Subcutaneous adipose tissue (tissue), 4 donors: Measurements from ENCODE around the gene CHST6. TPM values are rescaled to one million over a fixed set of nuclear protein-coding genes. Genes with fewer than 3 reads are reported as not detected.

Experiments
- total RNA-seq, 4 donors: library from RNA; depleted of rRNA; stranded (reverse); fragments of >200 nt; gene quantifications; one replicate each; pipeline ENCODE4 v1.1.0, GENCODE V29; 2016
- TF ChIP-seq, protein P1 (sequence below): fragments of 450-650 bp; IDR thresholded peaks from one replicate; pipeline ENCODE4 v1.5.1; 2016; ENCODE audit warnings: low read depth, mild to moderate bottlenecking, control low read depth, antibody characterized with exemption, moderate library complexity

The CHST6 gene
- total RNA-seq, 4 donors from 2014 or later = not detected

DNA sequence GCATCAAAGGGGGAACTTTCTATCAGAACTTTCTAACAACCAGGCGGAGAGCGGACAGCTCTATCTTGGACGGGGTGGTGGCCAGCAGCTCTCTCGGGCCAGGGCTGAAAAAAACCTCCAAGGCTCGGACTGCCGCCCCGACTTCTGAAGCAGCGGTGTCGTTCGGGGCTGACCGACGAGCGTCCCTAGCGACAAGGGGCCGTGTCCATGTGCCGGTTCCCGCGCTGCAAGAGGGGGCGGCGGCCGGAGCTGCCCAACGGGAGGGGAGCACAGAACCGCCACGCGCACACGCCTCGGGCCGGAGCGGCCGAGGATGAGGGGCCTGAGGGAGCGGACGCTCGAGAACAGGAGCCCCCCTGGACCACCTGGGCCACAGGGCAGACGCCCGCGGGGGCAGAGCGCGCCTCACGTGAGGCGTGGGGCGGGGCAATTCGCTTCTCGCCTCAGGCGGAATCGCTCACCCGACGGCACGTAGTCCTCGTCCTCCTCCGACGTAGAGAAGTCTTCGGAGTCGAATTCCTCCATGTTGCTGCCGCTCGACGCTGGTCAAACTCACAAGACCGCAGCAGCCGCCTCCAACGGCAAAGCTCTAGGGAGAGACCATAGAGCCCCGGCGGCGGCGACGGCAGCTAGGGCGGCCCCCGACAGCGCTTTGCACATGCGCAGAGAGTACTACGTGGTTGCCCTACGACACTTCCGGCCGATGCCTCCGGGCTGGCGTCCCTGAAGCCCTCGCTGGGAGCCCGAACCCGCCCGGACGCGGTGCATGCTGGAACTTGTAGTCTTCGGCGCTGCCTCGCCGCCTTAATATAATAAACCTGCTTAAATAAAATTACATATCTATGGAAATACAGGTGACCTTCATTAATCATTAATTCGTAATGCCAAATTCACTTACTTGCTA is 62.2 kb downstream of the CHST6 start, which contains the start of gene CFDP1:
CFDP1 (minus strand) TSS at position 676 of the 904 bp plus-strand sequence; CDS start at position 525, 151 bp downstream.
- TF ChIP-seq, protein P1, sequence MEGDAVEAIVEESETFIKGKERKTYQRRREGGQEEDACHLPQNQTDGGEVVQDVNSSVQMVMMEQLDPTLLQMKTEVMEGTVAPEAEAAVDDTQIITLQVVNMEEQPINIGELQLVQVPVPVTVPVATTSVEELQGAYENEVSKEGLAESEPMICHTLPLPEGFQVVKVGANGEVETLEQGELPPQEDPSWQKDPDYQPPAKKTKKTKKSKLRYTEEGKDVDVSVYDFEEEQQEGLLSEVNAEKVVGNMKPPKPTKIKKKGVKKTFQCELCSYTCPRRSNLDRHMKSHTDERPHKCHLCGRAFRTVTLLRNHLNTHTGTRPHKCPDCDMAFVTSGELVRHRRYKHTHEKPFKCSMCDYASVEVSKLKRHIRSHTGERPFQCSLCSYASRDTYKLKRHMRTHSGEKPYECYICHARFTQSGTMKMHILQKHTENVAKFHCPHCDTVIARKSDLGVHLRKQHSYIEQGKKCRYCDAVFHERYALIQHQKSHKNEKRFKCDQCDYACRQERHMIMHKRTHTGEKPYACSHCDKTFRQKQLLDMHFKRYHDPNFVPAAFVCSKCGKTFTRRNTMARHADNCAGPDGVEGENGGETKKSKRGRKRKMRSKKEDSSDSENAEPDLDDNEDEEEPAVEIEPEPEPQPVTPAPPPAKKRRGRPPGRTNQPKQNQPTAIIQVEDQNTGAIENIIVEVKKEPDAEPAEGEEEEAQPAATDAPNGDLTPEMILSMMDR = no peak

DNA sequence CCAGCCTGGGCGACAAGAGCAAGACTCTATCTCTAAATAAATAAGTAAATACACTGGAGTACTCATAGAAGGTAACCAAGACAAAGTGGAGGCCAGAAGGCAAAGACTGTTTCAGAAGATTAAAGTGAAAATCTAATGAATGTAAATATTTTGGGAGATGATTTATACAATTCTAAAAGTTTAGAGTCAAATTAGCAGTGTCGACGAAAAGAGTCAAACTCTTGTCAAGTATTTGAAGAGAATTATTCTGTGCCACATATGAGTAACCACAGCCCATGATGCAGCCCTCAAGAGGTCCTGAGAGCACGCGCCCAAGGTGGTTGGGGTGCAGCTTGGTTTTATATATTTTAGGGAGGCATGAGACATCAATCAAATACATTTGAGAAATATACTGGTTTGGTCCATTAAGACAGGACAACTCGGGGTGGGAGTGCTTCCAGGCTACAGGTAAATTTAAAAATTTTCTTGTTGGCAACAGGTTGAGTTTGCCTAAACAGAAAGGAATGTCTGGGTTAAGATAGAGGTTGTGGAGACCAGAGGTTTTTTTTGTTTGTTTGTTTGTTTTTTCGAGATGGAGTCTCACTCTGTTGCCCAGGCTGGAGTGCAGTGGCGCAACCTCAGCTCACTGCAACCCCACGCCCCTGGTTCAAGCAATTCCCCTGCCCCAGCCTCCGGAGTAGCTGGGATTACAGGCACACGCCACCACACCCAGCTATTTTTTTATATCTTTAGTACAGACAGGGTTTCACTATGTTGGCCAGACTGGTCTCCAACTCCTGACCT is 65.4 kb downstream of the CHST6 start:
- TF ChIP-seq, protein P1 = no peak

GRCh38 chr16:75423723-75424104 is 71.5 kb downstream of the CHST6 start:
- TF ChIP-seq, protein P1 = no peak

Other genes starting within 250 kb of the CHST6 start
- gene BCAR1, start 243.8 kb downstream of the CHST6 start, total RNA-seq = 10 to 100 TPM; 14.1 to 34.1 (median 16.1) TPM
- 10 to 100 TPM; 38.6 to 60.7 (median 57.0) TPM for gene CFDP1, start 61.9 kb downstream of the CHST6 start, total RNA-seq
- gene TMEM170A, start 30.8 kb downstream of the CHST6 start, total RNA-seq = 10 to 100 TPM; 14.8 to 20.5 (median 18.0) TPM
- under 1 TPM in 1 of 4 donors, not detected in 3; 0.19 TPM for gene CHST5, start 40.7 kb upstream of the CHST6 start, total RNA-seq
- 1 to 10 TPM; 2.9 to 6.2 (median 4.7) TPM for gene TMEM231, start 60.8 kb upstream of the CHST6 start, total RNA-seq
- gene GABARAPL2, start 70.9 kb upstream of the CHST6 start, total RNA-seq = 100 to 1,000 TPM in 2 of 4 donors, 10 to 100 TPM in 2; 74.6 to 118 (median 105) TPM
- gene ADAT1, start 127.8 kb upstream of the CHST6 start, total RNA-seq = 10 to 100 TPM; 31.3 to 57.1 (median 41.7) TPM
- gene KARS1, start 152.2 kb upstream of the CHST6 start, total RNA-seq = 100 to 1,000 TPM in 3 of 4 donors, 10 to 100 TPM in 1; 89.6 to 135 (median 107) TPM
- gene TERF2IP, start 152.3 kb upstream of the CHST6 start, total RNA-seq = 10 to 100 TPM; 49.1 to 91.6 (median 66.2) TPM
- not detected for gene CPHXL2, start 181.6 kb upstream of the CHST6 start, total RNA-seq
- gene DUXB, start 206.0 kb upstream of the CHST6 start, total RNA-seq = not detected
- not detected for gene CPHXL, start 231.0 kb upstream of the CHST6 start, total RNA-seq